ENCODE data around the gene ARHGAP44. TPM values are rescaled to one million over a fixed set of nuclear protein-coding genes. Genes with fewer than 3 reads are reported as not detected.
A peak's percentile ranks its signal among the peaks of the same experiment; 100 is the strongest.

The ARHGAP44 gene, protein sequence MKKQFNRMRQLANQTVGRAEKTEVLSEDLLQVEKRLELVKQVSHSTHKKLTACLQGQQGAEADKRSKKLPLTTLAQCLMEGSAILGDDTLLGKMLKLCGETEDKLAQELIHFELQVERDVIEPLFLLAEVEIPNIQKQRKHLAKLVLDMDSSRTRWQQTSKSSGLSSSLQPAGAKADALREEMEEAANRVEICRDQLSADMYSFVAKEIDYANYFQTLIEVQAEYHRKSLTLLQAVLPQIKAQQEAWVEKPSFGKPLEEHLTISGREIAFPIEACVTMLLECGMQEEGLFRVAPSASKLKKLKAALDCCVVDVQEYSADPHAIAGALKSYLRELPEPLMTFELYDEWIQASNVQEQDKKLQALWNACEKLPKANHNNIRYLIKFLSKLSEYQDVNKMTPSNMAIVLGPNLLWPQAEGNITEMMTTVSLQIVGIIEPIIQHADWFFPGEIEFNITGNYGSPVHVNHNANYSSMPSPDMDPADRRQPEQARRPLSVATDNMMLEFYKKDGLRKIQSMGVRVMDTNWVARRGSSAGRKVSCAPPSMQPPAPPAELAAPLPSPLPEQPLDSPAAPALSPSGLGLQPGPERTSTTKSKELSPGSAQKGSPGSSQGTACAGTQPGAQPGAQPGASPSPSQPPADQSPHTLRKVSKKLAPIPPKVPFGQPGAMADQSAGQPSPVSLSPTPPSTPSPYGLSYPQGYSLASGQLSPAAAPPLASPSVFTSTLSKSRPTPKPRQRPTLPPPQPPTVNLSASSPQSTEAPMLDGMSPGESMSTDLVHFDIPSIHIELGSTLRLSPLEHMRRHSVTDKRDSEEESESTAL
- 5.0 TPM for polyA plus RNA-seq (2012; ENCODE audit: low read depth, missing spikeins)

- DNase-seq (ENCODE audit: insufficient read length, low spot score) (peak; percentile 71), FAIRE-seq (no peak)
- no peak for TF ChIP-seq POU2F2 (IDR thresholded peaks at IDR 0.05; ENCODE audit: low read depth, low read length)
- TF ChIP-seq POLR2A (IDR thresholded peaks at IDR 0.05; ENCODE audit: low read depth, low read length), result no peak
- TF ChIP-seq POLR2AphosphoS5 (IDR thresholded peaks at IDR 0.05; ENCODE audit: low read depth, low read length), result no peak
- no peak for TF ChIP-seq TAF1 (IDR thresholded peaks at IDR 0.05; ENCODE audit: low read depth, low read length)
- TF ChIP-seq SPI1 (IDR thresholded peaks at IDR 0.05; ENCODE audit: low read depth, low read length), result no peak
- TF ChIP-seq PAX5 (IDR thresholded peaks at IDR 0.05; ENCODE audit: insufficient read depth, low read length, severe bottlenecking), result no peak
Observed at GRCh38 chr17:12789481-12790248, at the start of gene ARHGAP44. TSS of gene ARHGAP44 (plus strand) at chr17:12789498. CDS start at chr17:12789839, 341 bp downstream.

GRCh38 chr17:12739500-12739899 is 49.8 kb upstream of the ARHGAP44 start:
- DNase-seq (ENCODE audit: insufficient read length, low spot score) (no peak), FAIRE-seq (no peak)
- TF ChIP-seq POU2F2 (IDR thresholded peaks at IDR 0.05; ENCODE audit: low read depth, low read length) (no peak), TAF1 (IDR thresholded peaks at IDR 0.05; ENCODE audit: low read depth, low read length) (no peak), POLR2A (IDR thresholded peaks at IDR 0.05; ENCODE audit: low read depth, low read length) (no peak), POLR2AphosphoS5 (IDR thresholded peaks at IDR 0.05; ENCODE audit: low read depth, low read length) (no peak)

GRCh38 chr17:12743046-12743445 is 46.3 kb upstream of the ARHGAP44 start:
- no peak for DNase-seq (ENCODE audit: insufficient read length, low spot score)
- FAIRE-seq, result no peak
- TF ChIP-seq POLR2A (IDR thresholded peaks at IDR 0.05; ENCODE audit: low read depth, low read length) (no peak), POU2F2 (IDR thresholded peaks at IDR 0.05; ENCODE audit: low read depth, low read length) (no peak), PAX5 (IDR thresholded peaks at IDR 0.05; ENCODE audit: insufficient read depth, low read length, severe bottlenecking) (no peak), SPI1 (IDR thresholded peaks at IDR 0.05; ENCODE audit: low read depth, low read length) (no peak), POLR2AphosphoS5 (IDR thresholded peaks at IDR 0.05; ENCODE audit: low read depth, low read length) (no peak), TAF1 (IDR thresholded peaks at IDR 0.05; ENCODE audit: low read depth, low read length) (no peak)

DNA sequence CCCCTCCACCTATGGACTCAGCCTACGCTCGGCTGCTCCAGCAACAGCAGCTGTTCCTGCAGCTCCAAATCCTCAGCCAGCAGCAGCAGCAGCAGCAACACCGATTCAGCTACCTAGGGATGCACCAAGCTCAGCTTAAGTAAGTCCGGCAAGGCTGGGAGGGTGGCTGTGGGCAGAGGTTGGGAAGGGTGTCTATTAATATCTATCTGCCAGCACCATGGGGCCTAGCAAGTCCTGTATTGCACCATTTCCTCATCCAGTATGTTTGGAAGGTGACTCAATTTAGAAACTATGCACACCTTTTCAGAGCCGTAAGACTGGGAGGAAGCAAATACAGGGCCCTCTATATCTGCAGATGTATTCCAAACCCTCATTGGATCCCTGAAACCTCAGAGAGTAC is 45.0 kb upstream of the ARHGAP44 start:
- no peak for DNase-seq (ENCODE audit: insufficient read length, low spot score)
- no peak for TF ChIP-seq PAX5 (IDR thresholded peaks at IDR 0.05; ENCODE audit: insufficient read depth, low read length, severe bottlenecking)
- no peak for FAIRE-seq

DNA sequence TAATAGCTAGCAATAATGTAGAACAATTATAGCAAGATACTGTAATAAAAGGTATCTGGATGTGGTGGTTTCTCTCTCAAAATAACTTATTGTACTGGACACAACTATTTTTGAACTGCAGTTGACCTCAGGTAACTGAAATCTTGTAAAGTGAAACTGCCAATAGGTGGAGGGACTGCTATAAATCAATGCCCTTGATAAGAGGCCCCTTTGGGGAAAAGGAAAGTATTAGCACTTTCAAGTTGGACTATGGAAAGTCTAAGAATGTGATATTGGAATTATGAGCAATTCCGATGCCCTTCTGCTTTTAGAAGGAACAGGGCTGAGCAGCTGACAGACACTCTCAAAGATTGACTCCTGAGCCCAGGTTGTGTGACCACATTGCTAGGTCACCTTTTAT is 44.5 kb upstream of the ARHGAP44 start:
- DNase-seq (ENCODE audit: insufficient read length, low spot score), result no peak
- TF ChIP-seq POU2F2 (IDR thresholded peaks at IDR 0.05; ENCODE audit: low read depth, low read length) (no peak), POLR2A (IDR thresholded peaks at IDR 0.05; ENCODE audit: low read depth, low read length) (no peak), TAF1 (IDR thresholded peaks at IDR 0.05; ENCODE audit: low read depth, low read length) (no peak), POLR2AphosphoS5 (IDR thresholded peaks at IDR 0.05; ENCODE audit: low read depth, low read length) (no peak), PAX5 (IDR thresholded peaks at IDR 0.05; ENCODE audit: insufficient read depth, low read length, severe bottlenecking) (no peak), SPI1 (IDR thresholded peaks at IDR 0.05; ENCODE audit: low read depth, low read length) (no peak)
- no peak for FAIRE-seq

DNA sequence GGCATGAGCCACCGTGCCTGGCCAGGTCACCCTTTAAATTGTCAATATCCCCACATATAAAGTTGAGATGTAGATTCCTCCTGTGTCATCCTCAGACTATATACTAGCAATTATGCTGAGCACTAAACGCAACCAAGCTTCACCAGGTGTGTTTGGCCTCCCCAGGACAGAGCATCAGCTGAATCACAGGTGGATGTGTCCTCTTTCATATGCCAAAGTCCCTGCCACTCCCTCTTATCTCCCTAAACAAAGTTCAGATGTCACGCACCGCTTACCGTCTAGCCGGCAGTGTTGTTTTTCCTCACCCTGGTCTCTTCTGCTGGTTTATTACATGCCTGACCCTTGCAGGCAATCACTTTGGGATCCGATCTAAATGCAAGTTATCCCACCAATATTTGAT is 43.8 kb upstream of the ARHGAP44 start:
- DNase-seq (ENCODE audit: insufficient read length, low spot score), result no peak
- TF ChIP-seq TAF1 (IDR thresholded peaks at IDR 0.05; ENCODE audit: low read depth, low read length), result no peak
- no peak for TF ChIP-seq PAX5 (IDR thresholded peaks at IDR 0.05; ENCODE audit: insufficient read depth, low read length, severe bottlenecking)
- no peak for FAIRE-seq

DNA sequence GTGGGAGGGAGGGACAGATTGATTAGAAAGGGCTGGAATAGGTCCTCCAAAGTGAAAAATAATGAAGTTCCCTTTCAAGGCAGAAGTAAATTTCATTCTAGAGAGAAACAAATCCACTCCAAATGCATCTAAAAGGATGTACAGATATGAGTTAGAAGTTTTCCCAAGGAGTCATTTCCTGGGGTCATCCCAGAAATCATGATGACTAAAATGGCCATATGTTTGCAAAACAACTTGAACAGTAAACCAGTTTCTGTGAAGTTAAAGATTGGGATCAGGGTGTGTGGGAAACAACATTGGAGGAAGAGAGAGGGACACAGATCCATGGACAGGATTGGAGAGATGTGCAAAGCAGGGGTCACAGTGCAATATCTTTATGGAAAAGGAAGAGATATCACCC is 32.5 kb upstream of the ARHGAP44 start:
- TF ChIP-seq TAF1 (IDR thresholded peaks at IDR 0.05; ENCODE audit: low read depth, low read length) (no peak), POLR2AphosphoS5 (IDR thresholded peaks at IDR 0.05; ENCODE audit: low read depth, low read length) (no peak), POLR2A (IDR thresholded peaks at IDR 0.05; ENCODE audit: low read depth, low read length) (no peak), PAX5 (IDR thresholded peaks at IDR 0.05; ENCODE audit: insufficient read depth, low read length, severe bottlenecking) (no peak), POU2F2 (IDR thresholded peaks at IDR 0.05; ENCODE audit: low read depth, low read length) (no peak), SPI1 (IDR thresholded peaks at IDR 0.05; ENCODE audit: low read depth, low read length) (no peak)
- FAIRE-seq (no peak), DNase-seq (ENCODE audit: insufficient read length, low spot score) (no peak)

DNA sequence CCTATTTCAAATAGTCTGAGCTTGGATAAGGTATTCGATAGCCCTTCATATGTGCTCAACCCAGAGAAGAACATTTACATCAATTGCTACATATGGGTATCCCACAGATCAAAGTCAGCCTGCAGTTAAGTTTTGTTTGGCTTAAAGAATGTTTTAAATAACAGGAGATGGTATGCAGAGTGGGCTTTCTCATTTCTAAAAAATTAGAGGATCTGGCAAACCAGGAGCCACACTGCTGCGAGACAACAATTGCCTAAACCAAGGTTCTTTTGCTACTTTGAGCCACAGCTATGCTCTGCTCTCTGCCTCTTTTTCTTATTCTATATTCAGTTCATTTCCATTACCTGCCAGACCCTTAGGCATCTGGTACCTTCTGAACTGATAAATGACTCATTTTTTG is 30.2 kb upstream of the ARHGAP44 start:
- DNase-seq (ENCODE audit: insufficient read length, low spot score) (no peak), FAIRE-seq (no peak)
- TF ChIP-seq POU2F2 (IDR thresholded peaks at IDR 0.05; ENCODE audit: low read depth, low read length), result no peak
- TF ChIP-seq SPI1 (IDR thresholded peaks at IDR 0.05; ENCODE audit: low read depth, low read length), result no peak
- no peak for TF ChIP-seq POLR2AphosphoS5 (IDR thresholded peaks at IDR 0.05; ENCODE audit: low read depth, low read length)
- TF ChIP-seq POLR2A (IDR thresholded peaks at IDR 0.05; ENCODE audit: low read depth, low read length), result no peak
- no peak for TF ChIP-seq TAF1 (IDR thresholded peaks at IDR 0.05; ENCODE audit: low read depth, low read length)
- TF ChIP-seq PAX5 (IDR thresholded peaks at IDR 0.05; ENCODE audit: insufficient read depth, low read length, severe bottlenecking), result no peak

GRCh38 chr17:12765548-12765947 is 23.8 kb upstream of the ARHGAP44 start:
- DNase-seq (ENCODE audit: insufficient read length, low spot score) (no peak), FAIRE-seq (no peak)
- TF ChIP-seq SPI1 (IDR thresholded peaks at IDR 0.05; ENCODE audit: low read depth, low read length), result no peak
- no peak for TF ChIP-seq POU2F2 (IDR thresholded peaks at IDR 0.05; ENCODE audit: low read depth, low read length)
- TF ChIP-seq POLR2AphosphoS5 (IDR thresholded peaks at IDR 0.05; ENCODE audit: low read depth, low read length), result no peak
- TF ChIP-seq PAX5 (IDR thresholded peaks at IDR 0.05; ENCODE audit: insufficient read depth, low read length, severe bottlenecking), result no peak
- TF ChIP-seq POLR2A (IDR thresholded peaks at IDR 0.05; ENCODE audit: low read depth, low read length), result no peak
- TF ChIP-seq TAF1 (IDR thresholded peaks at IDR 0.05; ENCODE audit: low read depth, low read length), result no peak

Data from GM12891 (cell line).